ENCODE data around the gene DROSHA.

DNA sequence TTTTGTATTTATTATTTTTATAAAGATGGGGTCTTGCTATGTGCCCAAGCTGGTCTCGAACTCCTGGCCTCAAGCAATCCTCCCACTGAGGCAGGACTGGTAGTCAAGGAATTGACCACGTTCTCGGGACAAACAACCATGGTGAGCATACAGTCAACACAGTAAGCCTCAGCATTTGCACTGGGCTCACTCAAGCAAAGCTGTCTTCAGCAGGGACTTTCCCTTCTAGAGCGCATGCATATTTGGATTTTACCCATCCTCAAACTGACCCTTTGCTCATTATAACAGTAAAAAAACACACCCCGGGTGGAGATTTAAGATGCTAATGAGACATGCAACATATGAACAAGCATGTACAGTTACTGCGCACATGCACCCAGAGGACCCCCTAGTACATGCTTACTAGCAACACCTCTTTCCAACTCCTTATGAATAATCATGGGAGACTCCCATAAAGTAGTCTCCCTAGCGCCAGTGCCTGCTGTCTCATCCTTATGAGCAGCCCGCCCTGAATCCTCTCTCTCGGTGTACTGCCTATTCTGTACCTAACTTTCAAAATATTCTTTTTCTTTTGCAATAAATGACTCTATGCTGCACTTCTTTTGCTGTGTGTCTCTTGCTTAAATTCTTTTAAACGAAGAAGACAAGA lies 41.7 kb upstream of the DROSHA start:
- TF ChIP-seq CTCF (conservative IDR thresholded peaks at IDR 0.05 in 1 of 2, IDR thresholded peaks at IDR 0.05 in 1 of 2; ENCODE audit: low read depth in 1 of 2, low read length in 2 of 2) (no peak), EZH2 (IDR thresholded peaks at IDR 0.05; ENCODE audit: low read length, missing control alignments) (no peak)

Measured in fibroblast of lung (primary cell).